Astrocyte (in vitro differentiated cells and primary cell): ENCODE results near the gene GJD2. TPM values are rescaled to one million over a fixed set of nuclear protein-coding genes. Genes with fewer than 3 reads are reported as not detected.

Source experiments
- DNase-seq: peaks from one replicate; pipeline ENCODE4 v3.0.0-alpha.2; 2010; ENCODE audit warnings: low read depth
- FAIRE-seq: peaks from 2 replicates; lab custom pipeline; 2011; peaks lifted over from hg19 to GRCh38; lab: Jason Lieb, UNC
- H2AFZ ChIP-seq: 2 replicates; pipeline ENCODE4 v1.6.0; 2012; ENCODE audit warnings: low read depth, low read length, inconsistent platforms
- H3K27ac ChIP-seq: 2 replicates; pipeline ENCODE4 v1.5.1; 2011; ENCODE audit warnings: low read depth, low read length, inconsistent platforms
- H3K27me3 ChIP-seq: 2 replicates; pipeline ENCODE4 v1.6.0; 2011; ENCODE audit warnings: low read length, inconsistent platforms; ENCODE audit not compliant: insufficient read depth
- H3K36me3 ChIP-seq: 2 replicates; pipeline ENCODE4 v1.5.1; 2011; ENCODE audit warnings: low read length, inconsistent platforms; ENCODE audit not compliant: insufficient read depth
- H3K4me1 ChIP-seq: 2 replicates; pipeline ENCODE4 v1.5.1; 2011; ENCODE audit warnings: low read length, inconsistent platforms; ENCODE audit not compliant: insufficient read depth
- H3K4me2 ChIP-seq: 2 replicates; pipeline ENCODE4 v1.6.0; 2012; ENCODE audit warnings: low read length, inconsistent platforms
- H3K4me3 ChIP-seq: 2 replicates; pipeline ENCODE4 v1.5.1; 2011; ENCODE audit warnings: low read depth, mild to moderate bottlenecking, low read length, inconsistent platforms; ENCODE audit not compliant: insufficient read depth
- H3K79me2 ChIP-seq: 2 replicates; pipeline ENCODE4 v1.6.0; 2012; ENCODE audit warnings: mild to moderate bottlenecking, low read length, inconsistent platforms; ENCODE audit not compliant: insufficient read depth
- H3K9ac ChIP-seq: 2 replicates; pipeline ENCODE4 v1.6.0; 2012; ENCODE audit warnings: mild to moderate bottlenecking, low read length, inconsistent platforms
- H3K9me3 ChIP-seq: 2 replicates; pipeline ENCODE4 v1.5.1; 2012; ENCODE audit warnings: low read depth, mild to moderate bottlenecking, low read length, inconsistent platforms; ENCODE audit not compliant: insufficient read depth
- H4K20me1 ChIP-seq: 2 replicates; pipeline ENCODE4 v1.6.0; 2012; ENCODE audit warnings: low read length, inconsistent platforms; ENCODE audit not compliant: insufficient read depth
- H3K27ac Mint-ChIP-seq: one replicate; pipeline ENCODE4 v1.8.0; 2021; ENCODE audit warnings: mild to moderate bottlenecking, mixed read lengths; ENCODE audit not compliant: unreplicated experiment
- H3K27me3 Mint-ChIP-seq: one replicate; pipeline ENCODE4 v1.8.0; 2021; ENCODE audit warnings: low read depth, mixed read lengths; ENCODE audit not compliant: unreplicated experiment
- H3K36me3 Mint-ChIP-seq: one replicate; pipeline ENCODE4 v1.8.0; 2021; ENCODE audit warnings: low read depth, mixed read lengths; ENCODE audit not compliant: unreplicated experiment
- H3K4me1 Mint-ChIP-seq: one replicate; pipeline ENCODE4 v1.8.0; 2021; ENCODE audit warnings: low read depth, mixed read lengths; ENCODE audit not compliant: unreplicated experiment
- H3K4me3 Mint-ChIP-seq: one replicate; pipeline ENCODE4 v1.8.0; 2021; ENCODE audit warnings: mild to moderate bottlenecking, moderate library complexity, mixed read lengths; ENCODE audit not compliant: unreplicated experiment
- H3K9me3 Mint-ChIP-seq: one replicate; pipeline ENCODE4 v1.8.0; 2021; ENCODE audit warnings: mild to moderate bottlenecking, mixed read lengths; ENCODE audit not compliant: unreplicated experiment
- CTCF ChIP-seq: IDR thresholded peaks from 2 replicates; pipeline ENCODE4 v1.5.1; 2011; ENCODE audit warnings: low read depth, mild to moderate bottlenecking, inconsistent platforms, low read length, moderate library complexity; ENCODE audit not compliant: insufficient read depth
- EZH2 ChIP-seq: IDR thresholded peaks from 2 replicates; pipeline ENCODE4 v1.6.1; 2012; ENCODE audit warnings: mild to moderate bottlenecking, low read length, inconsistent platforms; ENCODE audit not compliant: insufficient read depth
- total RNA-seq: library from RNA; stranded (reverse); gene quantifications from 2 replicates; pipeline ENCODE4 v1.2.1, GENCODE V29; 2021

The GJD2 gene
- total RNA-seq, 1 donor from 2014 or later, result 1.00 TPM

GRCh38 chr15:34734303-34734702 is 20.5 kb downstream of the GJD2 start:
- Histone ChIP-seq H3K27ac (no peak overlapping the region), H3K4me2 (no peak overlapping the region), H4K20me1 (no peaks in the 10 kb centered on the region), H3K27me3 (peaks cover 4% of the 10 kb centered on the region), H3K4me3 (no peak overlapping the region), H3K79me2 (no peaks in the 10 kb centered on the region), H3K4me1 (no peaks in the 10 kb centered on the region), H3K9me3 (no peaks in the 10 kb centered on the region), H2AFZ (no peak overlapping the region), H3K36me3 (no peaks in the 10 kb centered on the region), H3K9ac (no peak overlapping the region)
- Mint-ChIP-seq H3K9me3 (no peaks in the 10 kb centered on the region), H3K36me3 (no peaks in the 10 kb centered on the region), H3K27ac (no peak overlapping the region), H3K4me3 (no peak overlapping the region), H3K4me1 (no peaks in the 10 kb centered on the region), H3K27me3 (peaks cover 5% of the 10 kb centered on the region)
- no peak for FAIRE-seq
- TF ChIP-seq EZH2, result no peak
- no peak for TF ChIP-seq CTCF
- DNase-seq, result no peak

DNA sequence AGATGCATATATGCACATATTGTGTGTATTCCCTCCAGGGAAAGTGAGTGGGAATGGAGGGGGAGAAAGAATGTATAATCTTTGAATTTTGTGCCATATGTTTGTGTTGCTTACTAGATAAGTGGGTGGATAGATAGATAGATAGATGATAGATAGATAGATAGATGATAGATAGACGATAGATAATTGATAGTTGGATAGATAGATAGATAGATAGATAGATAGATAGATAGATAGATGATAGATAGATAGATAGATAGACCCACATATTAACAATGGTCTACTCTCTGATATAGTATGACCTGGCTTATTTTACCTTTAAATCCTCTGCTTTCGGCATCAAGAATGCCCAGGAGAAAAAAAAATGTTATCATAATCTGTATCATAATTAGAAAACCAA is 21.2 kb downstream of the GJD2 start:
- H3K4me1 Mint-ChIP-seq, result peaks cover 5% of the 10 kb centered on the region
- no peak overlapping the region for H3K4me2 ChIP-seq
- H3K9me3 Mint-ChIP-seq, result no peaks in the 10 kb centered on the region
- no peak for TF ChIP-seq CTCF
- no peaks in the 10 kb centered on the region for H3K36me3 Mint-ChIP-seq
- H4K20me1 ChIP-seq, result no peaks in the 10 kb centered on the region
- no peak overlapping the region for H3K4me3 ChIP-seq
- H2AFZ ChIP-seq, result no peak overlapping the region
- no peak overlapping the region for H3K27ac ChIP-seq
- H3K4me1 ChIP-seq, result no peaks in the 10 kb centered on the region
- no peaks in the 10 kb centered on the region for H3K79me2 ChIP-seq
- peaks cover 8% of the 10 kb centered on the region for H3K27me3 ChIP-seq
- no peak overlapping the region for H3K4me3 Mint-ChIP-seq
- no peak overlapping the region for H3K27ac Mint-ChIP-seq
- no peak overlapping the region for H3K9ac ChIP-seq
- DNase-seq, result no peak
- no peaks in the 10 kb centered on the region for H3K9me3 ChIP-seq
- H3K27me3 Mint-ChIP-seq, result peaks cover 3% of the 10 kb centered on the region
- no peaks in the 10 kb centered on the region for H3K36me3 ChIP-seq
- FAIRE-seq, result no peak

- Mint-ChIP-seq H3K9me3 (no peaks in the 10 kb centered on the region), H3K27me3 (no peaks in the 10 kb centered on the region), H3K4me3 (no peak overlapping the region), H3K36me3 (no peaks in the 10 kb centered on the region), H3K4me1 (peaks cover 5% of the 10 kb centered on the region), H3K27ac (no peak overlapping the region)
- Histone ChIP-seq H3K9me3 (no peaks in the 10 kb centered on the region), H3K36me3 (no peaks in the 10 kb centered on the region), H3K27ac (no peak overlapping the region), H3K79me2 (no peaks in the 10 kb centered on the region), H3K4me2 (no peak overlapping the region), H4K20me1 (no peaks in the 10 kb centered on the region), H3K27me3 (peaks cover 5% of the 10 kb centered on the region), H2AFZ (no peak overlapping the region), H3K9ac (no peak overlapping the region), H3K4me1 (no peaks in the 10 kb centered on the region), H3K4me3 (no peak overlapping the region)
- FAIRE-seq (no peak), DNase-seq (no peak)
- no peak for TF ChIP-seq CTCF
- TF ChIP-seq EZH2, result no peak
Measured at GRCh38 chr15:34732430-34732829, 22.4 kb downstream of the GJD2 start.
